GM12864 (cell line): ENCODE measurements around the gene NPSR1.
"Not testable (repeated sequence)": the region's sequence is repeated elsewhere in the genome, so short reads cannot be mapped to it uniquely, and the experiment has no call there.

Source experiments
- DNase-seq: peaks from one replicate; pipeline ENCODE4 v3.0.0-alpha.2; 2011; ENCODE audit warnings: low read depth
- H3K4me3 ChIP-seq: 2 replicates; pipeline ENCODE4 v1.5.1; 2011; ENCODE audit warnings: mild to moderate bottlenecking, low read depth, low read length, control low read depth
- CTCF ChIP-seq: IDR thresholded peaks from 2 replicates; pipeline ENCODE4 v1.5.1; 2011; ENCODE audit warnings: low read depth, mild to moderate bottlenecking, moderate library complexity, low read length, control low read depth, inconsistent platforms; ENCODE audit errors: missing control alignments

NPSR1 gene

GRCh38 chr7:34848670-34849069 lies 190.7 kb downstream of the NPSR1 start:
- no peak for TF ChIP-seq CTCF

GRCh38 chr7:34849163-34849960 lies 191.3 kb downstream of the NPSR1 start:
- H3K4me3 ChIP-seq = no peak overlapping the region
- no peak for TF ChIP-seq CTCF
- no peak for DNase-seq

More at GRCh38 chr7:34848670-34849069, 190.7 kb downstream of the NPSR1 start:
- DNase-seq = no peak
- no peak overlapping the region for H3K4me3 ChIP-seq

- no peak overlapping the region for H3K4me3 ChIP-seq
- no peak for TF ChIP-seq CTCF
- no peak for DNase-seq
These were observed 192.0 kb downstream of the NPSR1 start for GRCh38 chr7:34849986-34850385.

GRCh38 chr7:34850681-34851080 lies 192.7 kb downstream of the NPSR1 start:
- H3K4me3 ChIP-seq = no peak overlapping the region
- DNase-seq = no peak
- no peak for TF ChIP-seq CTCF

GRCh38 chr7:34851431-34851830 lies 193.4 kb downstream of the NPSR1 start:
- no peak for DNase-seq
- no peak for TF ChIP-seq CTCF
- H3K4me3 ChIP-seq = no peak overlapping the region

GRCh38 chr7:34858444-34858843 lies 200.4 kb downstream of the NPSR1 start:
- H3K4me3 ChIP-seq, DNase-seq: not testable (repeated sequence)

- H3K4me3 ChIP-seq, DNase-seq: not testable (repeated sequence)
These were observed 201.3 kb downstream of the NPSR1 start for GRCh38 chr7:34859281-34859680.

- DNase-seq, H3K4me3 ChIP-seq: not testable (repeated sequence)
These were observed 208.2 kb downstream of the NPSR1 start for GRCh38 chr7:34866222-34866621.

GRCh38 chr7:34867341-34867740 lies 209.3 kb downstream of the NPSR1 start:
- not testable (repeated sequence) for H3K4me3 ChIP-seq, DNase-seq

- DNase-seq, H3K4me3 ChIP-seq: not testable (repeated sequence)
These were observed 210.6 kb downstream of the NPSR1 start for GRCh38 chr7:34868602-34869001.
